ENCODE results near the gene BCHE. TPM values are rescaled to one million over a fixed set of nuclear protein-coding genes. Genes with fewer than 3 reads are reported as not detected.

The BCHE gene
- total RNA-seq, 1 experiment from 2014 or later = 1.7 TPM

GRCh38 chr3:165729756-165730155 is 107.5 kb downstream of the BCHE start:
- Mint-ChIP-seq H3K27ac (no peak overlapping the region), H3K4me1 (no peaks in the 10 kb centered on the region), H3K36me3 (no peaks in the 10 kb centered on the region), H3K27me3 (ENCODE audit: low read depth) (no peaks in the 10 kb centered on the region), H3K4me3 (no peak overlapping the region), H3K9me3 (peaks cover 4% of the 10 kb centered on the region; the same call in 1 of the 2 replicates)
- ChIA-PET CTCF (no interaction called here), POLR2A (no interaction called here)
- no peak for TF ChIP-seq FOXP4 (CRISPR knock-in tag; IDR thresholded peaks at IDR 0.05)
- TF ChIP-seq TEAD1 (CRISPR knock-in tag; IDR thresholded peaks at IDR 0.05) = no peak
- no peak for TF ChIP-seq JUN (CRISPR knock-in tag; IDR thresholded peaks at IDR 0.05)
- no peak for TF ChIP-seq ATF1 (CRISPR knock-in tag; IDR thresholded peaks at IDR 0.05)
- no peak for TF ChIP-seq TCF7 (CRISPR knock-in tag; IDR thresholded peaks at IDR 0.05; ENCODE audit: low read depth)
- no peak for TF ChIP-seq ZNF317 (CRISPR knock-in tag; IDR thresholded peaks at IDR 0.05; ENCODE audit: borderline replicate concordance, low read depth)
- TF ChIP-seq TP53 (CRISPR knock-in tag; IDR thresholded peaks at IDR 0.05) = no peak
- no peak for TF ChIP-seq IRF2 (CRISPR knock-in tag; IDR thresholded peaks at IDR 0.05; ENCODE audit: borderline replicate concordance, low read depth)
- no peak for TF ChIP-seq FOXK1 (CRISPR knock-in tag; IDR thresholded peaks at IDR 0.05)
- no peak for TF ChIP-seq EMX1 (CRISPR knock-in tag; IDR thresholded peaks at IDR 0.05)
- no peak for TF ChIP-seq ATF6 (CRISPR knock-in tag; IDR thresholded peaks at IDR 0.05)
- no peak for TF ChIP-seq GABPB1 (CRISPR knock-in tag; IDR thresholded peaks at IDR 0.05)
- no peak for TF ChIP-seq SOX15 (CRISPR knock-in tag; IDR thresholded peaks at IDR 0.05)
- TF ChIP-seq RELA (CRISPR knock-in tag; IDR thresholded peaks at IDR 0.05; ENCODE audit: borderline replicate concordance) = no peak
- DNase-seq (ENCODE audit: low spot score) = no peak
- no peak for ATAC-seq

- CTCF ChIA-PET = no interaction called here
- TF ChIP-seq MYBL2 (CRISPR knock-in tag; IDR thresholded peaks at IDR 0.05) (no peak), ZMAT4 (CRISPR knock-in tag; IDR thresholded peaks at IDR 0.05) (no peak), SMAD3 (CRISPR knock-in tag; IDR thresholded peaks at IDR 0.05; ENCODE audit: borderline replicate concordance) (no peak), CREM (CRISPR knock-in tag; IDR thresholded peaks at IDR 0.05) (no peak), PREB (CRISPR knock-in tag; IDR thresholded peaks at IDR 0.05; ENCODE audit: borderline replicate concordance) (no peak), ZNF219 (CRISPR knock-in tag; IDR thresholded peaks at IDR 0.05; ENCODE audit: borderline replicate concordance) (no peak), SP1 (CRISPR knock-in tag; conservative IDR thresholded peaks at IDR 0.05) (no peak), ZBTB43 (CRISPR knock-in tag; IDR thresholded peaks at IDR 0.05) (no peak), FOXK1 (CRISPR knock-in tag; IDR thresholded peaks at IDR 0.05) (no peak), GABPB1 (CRISPR knock-in tag; IDR thresholded peaks at IDR 0.05) (no peak), IRF1 (CRISPR knock-in tag; IDR thresholded peaks at IDR 0.05) (no peak), SMAD4 (CRISPR knock-in tag; IDR thresholded peaks at IDR 0.05) (no peak), KAT7 (CRISPR knock-in tag; IDR thresholded peaks at IDR 0.05; ENCODE audit: borderline replicate concordance) (no peak), TEAD4 (CRISPR knock-in tag; IDR thresholded peaks at IDR 0.05) (no peak), USF1 (CRISPR knock-in tag; IDR thresholded peaks at IDR 0.05) (no peak)
Measured at GRCh38 chr3:165728924-165729323, 108.3 kb downstream of the BCHE start.

More at GRCh38 chr3:165728924-165729323, 108.3 kb downstream of the BCHE start:
- no peak; the same call in 1 of the 2 replicates for ATAC-seq
- no peak overlapping the region for H3K4me3 Mint-ChIP-seq
- POLR2A ChIA-PET = no interaction called here
- H3K9me3 Mint-ChIP-seq = no peaks in the 10 kb centered on the region
- no peaks in the 10 kb centered on the region for H3K4me1 Mint-ChIP-seq
- no peak overlapping the region for H3K27ac Mint-ChIP-seq
- DNase-seq (ENCODE audit: low spot score) = no peak
- H3K27me3 Mint-ChIP-seq (ENCODE audit: low read depth) = no peaks in the 10 kb centered on the region
- no peaks in the 10 kb centered on the region for H3K36me3 Mint-ChIP-seq
